Stimulated activated CD8-positive, alpha-beta memory T cell treated with anti-CD3 and anti-CD28 coated beads, Interleukin-15, amount 100 ng/mL, for 1 hour (primary cell): ENCODE measurements around the gene CDH4.
A peak's percentile ranks its signal among the peaks of the same experiment; 100 is the strongest.

Experiments
- DNase-seq: peaks from one replicate; pipeline ENCODE4 v3.0.0-alpha.2; 2020; ENCODE audit warnings: low read depth

CDH4 gene

DNA sequence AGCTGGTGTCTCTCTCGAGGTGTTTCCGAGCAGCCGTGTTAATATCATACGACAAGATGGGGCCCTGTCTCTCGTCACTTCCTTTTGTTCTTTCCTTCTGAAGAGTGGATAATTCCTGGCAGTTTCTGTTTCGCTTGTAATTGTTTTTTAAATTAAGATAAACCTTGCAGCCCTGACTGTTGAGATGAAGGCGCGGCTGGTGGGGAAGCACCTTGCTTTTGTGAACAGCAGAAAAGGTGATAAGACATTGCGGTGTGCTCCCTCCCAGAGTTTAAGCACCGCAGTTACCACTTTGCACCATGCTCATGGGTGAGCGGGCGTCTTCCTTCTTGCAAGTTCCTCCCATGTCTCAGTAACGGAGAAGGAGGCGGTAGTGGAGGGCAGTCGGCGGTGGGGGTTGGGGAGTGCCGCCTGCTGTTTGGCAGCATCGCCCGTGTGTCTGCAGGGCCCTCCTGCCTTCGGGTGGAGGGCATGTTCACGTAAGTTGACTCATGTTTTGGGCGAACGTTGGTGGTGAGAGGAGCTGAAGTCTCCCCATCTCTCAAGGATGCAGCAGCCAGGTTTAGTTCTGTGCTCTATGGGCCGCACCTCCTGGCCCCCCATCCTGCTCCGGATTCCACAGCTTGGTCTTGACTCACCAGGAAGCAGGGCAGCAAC, 467.8 kb downstream of the CDH4 start:
- DNase-seq, result peak; percentile 21

DNA sequence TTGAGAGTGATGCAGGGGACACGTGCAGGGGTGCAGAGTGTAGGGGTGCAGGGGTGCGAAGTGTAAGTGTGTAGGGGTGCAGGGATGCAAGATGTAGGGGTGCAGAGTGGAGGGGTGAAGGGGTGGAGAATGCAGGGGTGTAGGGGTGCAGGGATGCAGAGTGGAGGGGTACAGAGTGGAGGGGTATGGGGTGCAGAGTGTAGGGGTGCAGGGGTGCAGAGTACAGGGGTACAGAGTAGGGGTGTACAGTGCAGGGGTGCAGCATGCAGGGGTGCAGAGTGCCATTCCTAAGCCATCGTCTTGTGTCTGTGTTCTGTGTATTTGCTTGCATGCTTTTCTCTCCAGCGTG, 468.3 kb downstream of the CDH4 start:
- no peak for DNase-seq

DNA sequence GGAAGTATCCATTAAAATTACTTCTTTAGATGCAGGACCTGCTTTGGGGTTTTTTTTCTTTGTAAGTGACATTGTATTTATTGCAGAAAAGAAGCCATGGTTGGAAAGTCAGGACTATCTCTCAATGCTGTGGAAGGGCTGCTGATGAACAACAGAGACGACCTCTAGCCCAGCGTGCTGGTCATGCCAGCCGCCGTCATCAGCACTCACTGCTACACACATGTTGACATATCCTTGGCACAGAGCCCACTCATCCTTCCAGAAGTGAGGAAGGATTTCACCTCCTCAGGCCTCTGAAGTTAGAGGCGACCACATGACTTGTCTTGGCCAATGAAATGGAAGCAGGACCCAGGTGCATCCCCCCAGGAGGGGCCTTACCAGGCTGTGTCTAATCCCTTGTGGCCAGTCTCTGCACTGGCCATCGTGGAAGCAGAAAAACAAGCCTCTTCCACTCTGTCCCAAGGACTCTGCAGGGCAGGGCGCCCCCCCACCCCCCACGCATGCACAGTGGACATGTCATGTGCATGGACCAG, 470.2 kb downstream of the CDH4 start:
- no peak for DNase-seq

DNA sequence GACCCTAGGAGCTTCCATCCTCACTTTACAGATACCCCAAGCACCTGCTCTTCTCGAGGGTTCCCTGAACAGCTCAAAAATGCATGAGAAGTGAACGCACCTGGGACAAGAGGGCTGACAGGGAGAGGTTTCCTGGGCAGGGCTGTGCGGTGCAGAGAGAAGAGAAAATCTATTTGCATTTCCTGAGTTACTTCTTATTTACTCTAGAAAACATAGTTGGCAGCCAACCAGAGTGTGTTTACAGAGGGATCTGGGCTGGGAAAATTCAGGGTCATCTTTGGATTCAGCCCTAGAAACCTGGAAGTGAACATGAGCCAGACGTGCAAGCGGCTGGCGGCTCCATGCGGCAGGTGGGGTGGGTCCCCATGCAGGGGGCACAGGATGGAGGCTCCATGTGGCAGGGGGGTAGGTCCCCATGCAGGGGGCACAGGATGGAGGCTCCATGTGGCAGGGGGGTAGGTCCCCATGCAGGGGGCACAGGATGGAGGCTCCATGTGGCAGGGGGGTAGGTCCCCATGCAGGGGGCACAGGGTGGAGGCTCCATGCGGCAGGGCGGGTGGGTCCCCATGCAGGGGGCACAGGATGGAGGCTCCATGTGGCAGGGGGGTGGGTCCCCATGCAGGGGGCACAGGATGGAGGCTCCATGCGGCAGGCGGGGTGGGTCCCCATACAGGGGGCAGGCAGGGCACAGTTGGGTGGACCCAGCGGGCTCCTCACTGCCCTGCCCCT, 471.6 kb downstream of the CDH4 start:
- no peak for DNase-seq

DNA sequence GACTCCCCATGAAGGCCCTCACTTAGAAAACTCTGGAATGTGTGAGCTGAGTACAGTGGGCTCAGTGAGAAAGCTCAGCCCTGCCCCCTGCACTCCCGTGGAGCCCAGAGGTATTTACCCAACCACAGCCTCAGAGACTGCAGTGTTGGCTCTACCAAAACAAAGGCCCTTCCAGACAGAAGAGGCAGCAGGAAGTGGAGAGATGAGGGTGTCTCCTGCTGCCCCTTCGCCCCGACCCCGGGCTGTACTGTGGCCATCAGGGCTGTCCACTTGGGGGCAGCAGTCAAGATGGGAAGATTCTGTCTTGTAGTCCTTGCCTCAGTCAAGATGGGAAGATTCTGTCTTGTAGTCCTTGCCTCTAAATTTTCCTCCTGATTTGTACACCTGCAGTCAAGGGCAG, 472.3 kb downstream of the CDH4 start:
- no peak for DNase-seq

DNA sequence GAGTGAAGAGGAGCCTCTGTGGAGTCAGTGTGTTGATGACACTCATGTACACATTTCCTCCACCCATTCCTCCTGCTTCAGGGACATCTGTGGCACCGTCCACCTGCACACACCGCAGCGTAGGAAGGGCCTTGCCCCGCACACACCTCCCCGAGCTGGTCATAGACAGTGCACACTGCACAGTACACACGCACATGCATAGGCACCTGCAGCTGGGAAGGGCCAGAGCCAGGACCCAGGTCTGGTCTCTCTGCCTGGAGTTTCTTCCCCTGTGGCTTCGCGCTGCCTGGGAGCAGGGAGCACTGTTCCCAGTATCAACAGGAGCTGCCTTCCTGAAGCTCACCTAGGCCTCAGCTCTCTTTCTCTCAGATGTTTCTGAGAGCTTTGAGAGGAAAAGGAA, 473.1 kb downstream of the CDH4 start:
- no peak for DNase-seq

DNA sequence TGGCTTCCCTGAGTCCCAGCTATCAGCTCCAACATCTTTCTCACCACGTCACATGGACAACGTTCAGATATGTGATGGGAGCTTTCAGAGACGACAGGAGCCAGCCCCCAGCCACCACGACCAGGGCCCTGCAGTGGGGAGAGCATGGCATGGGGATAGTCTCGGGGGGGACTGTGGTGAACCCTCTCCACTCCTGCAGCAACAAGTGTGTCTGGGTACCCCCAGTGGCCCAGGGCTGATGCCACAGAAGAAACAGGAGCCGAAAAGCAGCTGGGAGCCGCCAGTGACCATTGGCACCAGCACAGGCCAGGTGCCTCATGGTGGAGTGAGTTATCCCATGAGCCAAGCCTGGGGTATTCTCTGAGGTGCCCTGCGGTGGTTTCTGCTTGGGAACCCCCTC, 473.9 kb downstream of the CDH4 start:
- no peak for DNase-seq

DNA sequence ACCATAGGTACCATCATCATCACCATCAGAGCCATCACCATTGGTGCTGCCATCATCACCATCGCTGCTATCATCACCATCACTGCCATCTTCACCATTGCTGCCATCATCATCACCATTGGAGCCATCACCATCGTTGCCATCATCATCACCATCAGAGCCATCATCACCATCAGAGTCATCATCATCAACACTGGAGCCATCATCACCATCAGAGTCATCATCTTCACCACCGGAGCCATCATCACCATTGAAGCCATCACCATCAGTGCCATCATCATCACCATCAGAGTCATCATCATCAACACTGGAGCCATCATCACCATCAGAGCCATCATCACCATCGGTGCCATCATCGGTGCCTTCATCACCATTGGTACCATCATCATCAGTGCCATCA, 474.9 kb downstream of the CDH4 start:
- DNase-seq, result no peak

DNA sequence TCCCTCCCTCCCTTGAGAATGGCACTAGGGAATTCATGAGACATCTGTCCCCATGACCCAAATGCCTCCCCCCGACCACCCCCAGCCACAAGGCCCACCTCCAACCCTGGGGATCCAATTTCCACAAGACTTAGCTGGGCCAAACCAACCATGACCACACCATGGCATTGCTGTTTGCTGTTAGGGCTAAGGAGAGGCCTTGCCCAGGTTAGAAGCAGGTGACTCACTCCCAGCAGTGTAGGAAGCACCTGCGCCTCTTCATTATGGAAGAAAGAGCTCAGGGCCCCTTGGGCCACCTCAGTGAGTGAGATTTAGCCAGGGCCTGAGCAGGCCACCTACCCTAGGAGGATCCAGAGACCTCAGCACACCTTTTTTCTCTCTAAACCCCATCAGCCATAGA, 475.7 kb downstream of the CDH4 start:
- DNase-seq, result no peak

DNA sequence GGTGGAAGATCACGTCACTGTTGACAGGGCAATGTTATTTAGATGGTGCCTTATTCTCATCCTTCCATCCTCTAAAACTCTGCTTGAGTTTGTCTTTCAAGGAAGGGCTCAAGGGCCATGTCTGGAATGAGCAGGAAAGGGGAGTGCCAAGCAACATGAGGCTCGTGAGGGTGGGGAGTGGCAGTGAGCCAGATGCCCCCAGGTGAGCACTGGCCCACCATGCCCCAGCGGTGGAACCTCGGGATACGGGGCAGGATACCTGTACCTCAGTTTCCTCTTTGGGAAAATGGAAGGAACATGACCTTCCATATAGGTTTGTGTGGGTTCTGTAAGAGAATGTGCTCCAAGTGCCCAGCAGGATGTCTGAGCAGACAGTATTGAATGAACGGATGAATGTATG, 476.3 kb downstream of the CDH4 start:
- DNase-seq, result no peak

DNA sequence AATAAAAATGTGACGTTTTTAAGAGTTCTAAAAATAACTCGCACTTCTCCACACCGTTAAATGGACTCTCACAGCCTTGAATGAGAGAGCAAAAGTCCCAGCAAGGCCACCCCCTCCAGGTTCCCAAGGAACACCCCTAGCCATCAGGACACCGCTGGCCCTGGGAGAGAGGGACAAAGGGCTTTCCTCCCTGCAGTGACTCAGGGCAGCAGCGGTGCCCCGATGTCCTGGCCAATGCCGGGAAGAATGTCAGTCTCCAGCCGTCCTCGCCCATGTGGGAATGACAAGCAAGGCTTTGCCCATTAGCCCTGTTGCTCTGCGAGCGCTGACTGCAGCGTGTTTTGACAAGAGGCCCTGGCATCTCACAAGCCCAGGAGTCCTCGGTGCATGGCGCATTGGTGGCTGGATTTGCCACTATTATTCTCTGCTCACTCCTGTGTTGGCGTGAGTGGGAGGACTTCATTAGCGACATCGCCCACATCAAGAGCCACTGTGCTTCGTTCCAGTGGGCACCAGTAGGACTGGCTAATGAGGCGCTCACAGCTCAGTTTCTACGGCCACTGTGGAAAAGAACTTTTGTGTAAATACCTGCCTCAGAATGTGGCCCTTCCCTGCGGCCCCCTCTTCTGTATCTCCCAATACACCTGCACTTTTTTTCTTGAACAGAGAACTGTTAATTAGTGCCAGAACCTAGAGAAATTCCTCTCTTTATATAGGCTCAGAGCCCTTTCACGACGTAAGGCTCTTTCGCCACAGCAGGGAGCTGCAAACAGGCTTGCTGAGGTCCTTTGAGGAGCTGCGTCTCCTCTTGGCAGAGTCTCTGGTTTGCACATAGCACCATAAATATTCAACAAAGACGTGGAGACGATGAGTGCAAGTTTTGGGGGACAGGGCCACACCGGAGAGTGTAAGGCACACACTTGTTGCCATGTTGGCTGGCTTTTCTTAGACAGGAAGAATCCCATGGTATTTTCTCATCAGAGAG, 477.0 kb downstream of the CDH4 start:
- no peak for DNase-seq

DNA sequence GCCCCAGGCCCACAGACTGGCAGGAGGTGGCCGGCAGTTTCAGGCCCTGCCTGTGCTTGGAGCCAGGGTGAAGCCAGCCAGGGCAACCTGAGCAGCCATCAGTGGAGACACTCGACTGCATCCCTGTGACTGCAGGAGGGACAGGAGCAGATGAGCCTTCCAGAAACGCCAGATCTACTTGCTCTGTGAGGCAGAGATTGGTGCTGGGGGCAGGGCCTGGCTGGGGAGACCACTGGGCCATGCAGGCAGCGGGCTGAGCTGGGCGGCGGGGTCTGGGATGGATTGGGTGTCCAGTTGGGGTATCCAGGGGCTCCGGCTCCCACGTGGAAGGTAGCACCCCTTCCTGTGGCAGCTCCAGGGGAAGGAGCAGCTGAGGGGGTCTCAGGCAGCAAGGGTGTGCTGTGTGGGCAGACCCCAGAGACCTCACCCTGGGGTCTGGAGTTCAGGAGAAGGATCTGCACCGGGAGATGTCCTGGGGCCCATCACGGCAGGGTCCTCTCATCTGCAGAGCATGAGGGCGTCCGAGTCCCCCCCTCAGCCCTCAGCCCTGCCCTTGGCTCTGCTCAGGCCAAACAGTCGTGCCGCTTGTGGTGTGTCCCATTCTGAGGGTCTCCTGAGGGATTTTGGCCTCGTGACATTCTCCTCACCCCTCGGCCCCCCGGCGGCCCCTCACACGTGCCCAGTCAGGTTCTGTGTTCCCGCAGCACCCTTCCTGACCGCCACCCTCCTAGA, 478.7 kb downstream of the CDH4 start:
- no peak for DNase-seq

DNA sequence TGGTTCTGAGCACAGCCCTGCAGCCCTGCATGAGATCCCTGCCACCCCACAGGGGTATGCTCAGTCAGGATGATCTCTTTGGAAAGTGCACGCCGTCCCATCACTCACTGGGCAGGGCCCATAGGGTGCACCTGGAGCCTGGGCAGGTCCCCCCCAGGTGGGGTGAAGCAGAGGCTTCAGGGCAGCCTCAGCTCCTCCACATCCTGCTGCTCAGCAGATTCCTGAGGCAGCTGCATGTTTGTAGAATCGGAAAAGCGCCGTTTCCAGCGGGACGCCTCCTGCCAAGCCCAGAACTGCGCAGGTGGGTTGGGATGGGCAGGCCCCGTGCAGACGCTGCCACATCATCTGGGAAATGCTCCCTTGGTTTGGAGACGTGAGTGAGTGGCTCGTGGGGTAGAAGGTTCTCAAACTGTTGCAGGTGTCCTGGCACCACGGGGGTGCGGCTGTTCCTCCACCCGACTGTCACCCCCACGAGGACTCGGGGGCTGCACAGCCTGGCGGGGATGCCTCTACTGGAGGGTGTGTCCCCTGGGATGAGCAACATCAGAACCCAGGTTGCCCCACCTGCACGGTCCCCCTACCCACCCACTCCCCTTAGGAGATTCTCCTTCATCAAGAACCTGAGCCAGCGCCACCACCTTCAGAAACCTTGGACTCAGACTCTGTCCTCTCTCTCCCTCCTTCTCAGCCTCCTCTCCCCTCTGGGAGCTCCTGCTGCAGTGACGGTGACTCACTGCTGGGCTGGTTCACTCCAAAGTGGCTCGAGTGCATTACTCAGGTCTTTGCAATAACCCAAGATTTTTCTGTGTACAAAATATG, 479.5 kb downstream of the CDH4 start:
- no peak for DNase-seq

DNA sequence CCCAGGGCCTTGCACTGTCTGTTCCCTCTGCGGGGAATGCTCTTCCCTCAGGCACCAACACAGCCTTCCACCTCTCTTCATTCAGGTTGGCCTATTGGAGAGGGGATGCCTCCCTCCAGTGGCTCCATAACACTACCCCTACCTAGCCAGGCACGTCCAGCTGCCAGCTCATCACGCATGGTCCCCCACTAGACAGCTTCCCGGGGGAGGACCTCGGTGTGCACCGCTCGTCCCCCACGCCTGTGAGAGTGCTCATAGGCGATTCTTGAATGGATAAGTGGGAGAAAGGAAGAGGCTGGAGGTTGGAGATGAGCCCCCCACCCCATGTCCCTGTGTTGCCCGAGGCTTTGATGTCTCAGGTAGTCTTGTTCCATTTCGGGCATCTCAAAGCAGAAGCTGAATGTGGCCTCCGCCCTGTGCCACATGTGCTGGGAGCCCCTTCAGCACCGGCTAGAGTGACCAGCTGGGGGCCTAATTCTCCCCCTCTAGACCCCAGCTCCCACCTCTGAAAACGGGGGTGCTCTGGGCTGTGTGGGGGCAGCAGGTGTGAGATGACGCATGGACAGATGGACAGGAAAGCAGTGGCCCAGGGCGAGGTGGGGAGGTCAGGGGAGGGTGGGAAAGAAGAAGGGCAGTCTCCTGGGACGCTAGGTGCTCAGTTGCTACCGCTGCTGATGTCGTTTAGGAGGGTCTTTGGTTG, 480.6 kb downstream of the CDH4 start:
- DNase-seq, result no peak

DNA sequence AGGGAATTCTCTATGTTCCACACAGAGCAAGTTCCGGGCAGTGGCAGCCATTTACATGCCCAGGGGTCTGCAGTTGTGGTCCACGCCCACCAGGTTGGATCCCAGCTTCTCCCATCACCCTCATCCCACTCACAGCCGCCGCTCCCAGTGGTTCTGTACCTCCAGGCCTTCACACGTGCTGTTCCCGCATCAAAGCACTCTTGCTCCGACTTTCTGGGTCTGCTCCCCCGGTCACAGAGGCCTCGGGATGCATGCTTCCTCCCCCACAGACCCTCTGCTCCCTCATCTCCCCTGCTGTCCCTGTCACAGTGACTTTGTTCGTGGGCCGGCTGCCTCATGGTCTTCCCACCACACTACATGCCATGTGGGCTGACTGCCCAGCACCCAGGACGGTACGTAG, 481.2 kb downstream of the CDH4 start:
- no peak for DNase-seq

DNA sequence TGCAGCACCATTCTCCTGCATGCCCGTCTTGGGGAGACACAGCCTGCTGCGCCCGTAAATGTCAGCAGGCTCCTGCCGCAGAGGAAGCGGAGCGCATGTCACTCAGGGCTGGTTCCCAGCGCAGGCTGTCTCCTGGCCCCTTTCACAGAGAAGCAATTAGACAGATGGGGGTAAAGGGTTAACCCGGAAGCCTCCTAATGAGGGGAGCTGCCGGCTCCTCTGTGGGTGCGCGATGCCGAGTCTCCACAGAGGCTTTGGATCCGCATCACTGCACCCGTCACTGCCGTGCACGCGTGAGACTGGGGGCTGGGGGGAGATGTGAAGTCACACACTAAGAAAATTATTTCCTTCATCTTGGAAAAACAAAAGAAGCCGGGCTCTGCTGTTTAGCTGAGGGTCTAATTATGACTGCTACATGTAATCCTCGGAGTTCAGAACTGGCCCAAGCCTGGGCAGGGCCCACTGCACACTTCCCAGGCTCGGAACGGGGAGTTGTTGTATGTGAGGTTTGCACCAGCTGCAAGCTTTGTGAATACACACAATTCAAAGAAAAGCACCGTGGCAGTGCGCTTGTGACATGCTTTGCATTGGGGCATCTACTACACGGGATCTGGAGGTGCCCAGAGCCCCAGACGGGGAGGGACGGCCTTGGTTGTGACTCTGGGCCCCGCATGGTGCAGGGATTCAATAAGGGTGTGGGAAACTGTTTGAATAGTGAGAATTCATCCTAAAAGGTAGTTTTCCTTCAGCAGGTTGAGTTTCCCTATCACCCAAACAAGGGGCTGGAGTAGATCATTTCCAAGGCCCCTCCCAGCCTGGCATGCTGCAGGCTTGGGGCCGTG, 482.1 kb downstream of the CDH4 start:
- no peak for DNase-seq

DNA sequence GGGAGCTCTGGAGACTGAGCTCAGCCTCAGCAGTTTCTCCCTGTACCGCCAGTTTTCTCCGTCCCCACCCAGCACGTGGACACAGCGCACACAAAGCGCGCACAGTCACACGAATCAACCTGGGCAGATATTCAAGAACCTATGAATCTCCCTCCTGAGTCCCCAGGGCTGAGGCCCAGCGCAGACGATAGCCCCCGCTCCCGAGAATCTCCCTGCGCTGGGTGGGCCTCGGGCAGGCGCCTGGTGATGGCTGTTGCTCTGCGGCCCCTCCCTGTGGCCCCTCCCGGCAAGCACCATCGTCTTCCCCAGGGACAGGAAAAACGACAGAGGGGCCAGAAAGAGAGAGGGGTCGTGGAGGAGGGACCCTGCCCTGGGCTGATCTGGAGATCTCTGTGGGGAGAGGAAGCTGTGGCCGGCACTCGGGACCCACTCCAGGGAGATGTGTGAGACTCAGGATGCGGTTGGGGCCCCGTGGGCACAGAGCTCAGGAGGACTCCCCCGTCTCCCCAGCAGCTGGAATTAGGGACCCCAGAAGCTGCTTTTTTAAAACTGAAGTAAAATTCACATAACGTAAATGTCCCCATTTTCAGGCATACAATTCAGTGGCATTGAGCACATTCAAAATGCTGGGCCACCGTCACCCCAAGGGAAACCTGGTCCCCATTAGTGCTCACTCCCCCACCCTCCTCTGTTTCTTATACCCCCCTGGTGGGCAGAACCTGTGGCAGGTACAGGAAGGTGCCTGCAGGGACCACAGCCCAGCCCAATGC, 482.9 kb downstream of the CDH4 start:
- DNase-seq, result no peak

DNA sequence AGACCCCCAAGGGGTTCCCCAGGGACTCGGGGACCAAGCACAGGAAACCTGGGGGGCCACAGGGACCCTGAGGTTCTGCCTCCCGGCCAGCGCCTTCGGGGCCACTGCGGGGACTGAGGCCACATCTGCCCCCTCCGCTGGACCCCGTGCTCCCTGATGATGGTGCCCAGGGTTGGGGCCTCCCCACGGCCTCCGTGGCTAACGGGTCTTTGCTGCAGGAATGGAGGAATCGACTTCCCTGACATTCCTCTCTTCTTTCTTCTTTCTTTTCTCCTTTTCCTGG, 483.4 kb downstream of the CDH4 start:
- DNase-seq, result no peak
